OCI-LY7 (cell line): ENCODE measurements around the gene KCNA5.

Experiments used
- CTCF ChIP-seq: fragments of 200-600 bp; sonication (generic); conservative IDR thresholded peaks from 2 replicates; pipeline ENCODE4 v1.5.1; 2014; ENCODE audit warnings: mild to moderate bottlenecking, antibody characterized with exemption, low read length, moderate library complexity, mixed read lengths
- EZH2phosphoT487 ChIP-seq: fragments of 200-600 bp; sonication (generic); IDR thresholded peaks from 2 replicates; pipeline ENCODE4 v1.6.1; 2018; ENCODE audit warnings: low read depth, borderline replicate concordance, mild to moderate bottlenecking, mixed run types, antibody characterized with exemption, low read length, moderate library complexity, mixed read lengths

- TF ChIP-seq CTCF (no peak), EZH2phosphoT487 (no peak)
Observed at GRCh38 chr12:5015711-5016492, 27.8 kb upstream of the KCNA5 start.
